Duodenal mucosa (tissue), 2 donors: ENCODE data around the gene TP53.

Experiments used
- H3K27ac ChIP-seq: one replicate; pipeline ENCODE4 v1.7.0; 2013; ENCODE audit warnings: low read depth, low read length
- H3K27me3 ChIP-seq, 2 donors: one replicate each; pipeline ENCODE4 v1.7.0; 2013; ENCODE audit warnings: low read length in 2 of 2, control low read depth in 1 of 2; ENCODE audit not compliant: insufficient read depth in 2 of 2, control insufficient read depth in 1 of 2
- H3K36me3 ChIP-seq, 2 donors: one replicate each; pipeline ENCODE4 v1.7.0; 2013; ENCODE audit warnings: low read length in 2 of 2, control low read depth in 1 of 2; ENCODE audit not compliant: insufficient read depth in 2 of 2, control insufficient read depth in 1 of 2
- H3K4me1 ChIP-seq, 2 donors: one replicate each; pipeline ENCODE4 v1.7.0; 2013; ENCODE audit warnings: low read length in 2 of 2, control low read depth in 1 of 2; ENCODE audit not compliant: insufficient read depth in 2 of 2, control insufficient read depth in 1 of 2
- H3K4me3 ChIP-seq, 2 donors: one replicate each; pipeline ENCODE4 v1.7.0; 2013; ENCODE audit warnings: low read length in 2 of 2, low read depth in 1 of 2
- H3K9ac ChIP-seq, 2 donors: one replicate each; pipeline ENCODE4 v1.7.0; 2013; ENCODE audit warnings: low read length in 2 of 2, low read depth in 1 of 2
- H3K9me3 ChIP-seq, 2 donors: one replicate each; pipeline ENCODE4 v1.7.0; 2013; ENCODE audit warnings: low read length in 2 of 2, control low read depth in 1 of 2; ENCODE audit not compliant: control insufficient read depth in 1 of 2

TP53 gene

DNA sequence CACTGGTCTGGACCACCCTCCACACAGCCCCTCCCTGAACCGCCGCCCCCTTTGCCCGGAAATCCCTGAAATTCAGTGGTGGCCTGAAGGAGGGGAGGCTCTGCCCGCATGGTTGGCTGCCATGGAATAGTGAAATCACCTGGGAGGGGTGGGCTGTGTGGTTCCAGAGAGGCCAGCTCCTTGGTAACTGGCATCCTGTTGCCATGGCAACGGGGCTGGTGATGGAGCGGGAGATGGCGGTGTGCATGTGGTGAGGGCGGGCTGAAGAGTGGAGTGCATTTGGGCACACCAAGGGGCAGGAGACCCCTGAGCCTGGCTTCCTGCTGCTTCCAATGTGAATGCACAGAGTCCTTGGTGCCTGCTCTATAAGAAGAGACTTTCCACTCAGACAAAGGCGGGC is 20.2 kb upstream of the TP53 start:
- Histone ChIP-seq H3K9me3 (no peaks in the 10 kb centered on the region), H3K4me3 (no peak overlapping the region), H3K4me1 (peaks cover 6% of the 10 kb centered on the region in 2 donors), H3K27ac (no peak overlapping the region), H3K27me3 (peaks cover 39 to 56% of the 10 kb centered on the region in 2 donors), H3K36me3 (peaks cover 0 to 1% of the 10 kb centered on the region in 2 donors), H3K9ac (no peak overlapping the region)

DNA sequence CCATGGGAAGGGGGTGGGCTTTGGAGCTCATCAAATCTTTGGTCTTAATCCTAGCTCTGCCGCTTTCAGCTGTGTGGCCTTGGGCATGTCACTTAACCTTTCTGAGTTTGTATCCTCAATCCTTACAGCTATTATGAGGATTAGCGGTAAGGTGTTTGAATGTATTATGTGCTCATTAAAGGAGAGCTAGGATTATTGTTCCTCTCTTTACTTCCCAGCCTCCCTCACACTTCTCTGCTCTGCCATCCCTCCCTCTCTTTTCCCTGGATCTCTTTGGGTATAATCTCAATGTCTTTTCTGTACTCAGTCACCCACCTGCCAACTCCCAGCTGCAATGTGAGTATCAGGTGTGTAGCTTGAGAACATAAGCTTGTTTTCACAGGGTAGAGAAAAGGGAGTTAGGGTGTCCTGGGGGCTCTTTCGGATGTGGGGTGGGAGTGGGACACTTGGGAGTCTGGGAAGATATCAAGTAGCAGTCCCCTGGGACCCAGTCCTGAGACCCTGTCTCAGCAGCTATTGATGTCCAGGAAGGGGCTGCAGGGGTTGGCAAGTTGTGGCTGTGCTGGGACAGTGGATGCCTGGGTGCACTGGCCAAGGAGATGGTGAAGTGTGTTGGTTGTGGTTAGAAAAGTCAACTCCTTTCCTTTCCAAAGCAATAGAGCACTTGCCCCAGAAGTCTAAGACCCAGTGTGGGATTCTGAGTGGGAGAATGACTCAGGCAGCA is 19.5 kb upstream of the TP53 start:
- Histone ChIP-seq H3K4me1 (peaks cover 6% of the 10 kb centered on the region in 2 donors), H3K9ac (no peak overlapping the region), H3K27me3 (peaks cover 33 to 50% of the 10 kb centered on the region in 2 donors), H3K4me3 (no peak overlapping the region), H3K36me3 (peaks cover 2 to 8% of the 10 kb centered on the region in 2 donors), H3K27ac (no peak overlapping the region), H3K9me3 (no peaks in the 10 kb centered on the region)

DNA sequence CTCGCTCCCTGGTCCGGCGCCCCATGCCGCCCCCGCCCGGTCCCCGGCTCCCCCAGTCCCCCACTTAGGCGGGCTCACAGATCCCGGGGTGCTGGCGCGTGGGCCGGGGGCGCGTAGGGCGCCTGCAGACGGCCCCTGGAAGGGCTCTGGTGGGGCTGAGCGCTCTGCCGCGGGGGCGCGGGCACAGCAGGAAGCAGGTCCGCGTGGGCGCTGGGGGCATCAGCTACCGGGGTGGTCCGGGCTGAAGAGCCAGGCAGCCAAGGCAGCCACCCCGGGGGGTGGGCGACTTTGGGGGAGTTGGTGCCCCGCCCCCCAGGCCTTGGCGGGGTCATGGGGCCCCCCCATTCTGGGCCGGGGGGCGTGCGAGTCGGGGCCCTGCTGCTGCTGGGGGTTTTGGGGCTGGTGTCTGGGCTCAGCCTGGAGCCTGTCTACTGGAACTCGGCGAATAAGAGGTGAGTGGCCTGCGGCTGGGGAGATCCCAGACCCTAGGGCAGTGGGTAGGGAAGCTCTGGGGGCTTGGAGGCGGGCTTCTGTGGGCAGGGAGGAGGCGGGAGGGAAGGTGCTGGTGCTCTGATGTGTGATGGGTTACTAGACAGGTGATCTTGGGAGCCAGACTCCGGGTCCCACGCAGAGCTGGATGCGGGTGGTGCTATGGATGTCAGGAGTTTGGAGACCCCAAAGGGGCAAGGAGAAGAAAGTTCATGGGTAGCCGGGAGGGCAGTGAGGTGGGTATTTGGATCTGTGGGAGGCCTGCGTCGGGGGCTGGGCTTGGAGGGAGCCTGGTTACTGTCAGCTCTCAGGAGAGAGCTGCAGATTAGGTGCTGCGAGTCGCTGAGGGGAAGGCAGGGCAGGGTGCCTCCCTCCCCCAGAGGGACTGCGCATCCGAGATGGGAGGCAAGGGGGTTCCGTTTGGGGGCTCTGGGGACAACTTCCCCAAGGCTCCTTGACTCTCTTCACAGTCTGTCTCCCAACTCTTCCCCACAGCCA is 18.3 kb upstream of the TP53 start:
- Histone ChIP-seq H3K9me3 (no peaks in the 10 kb centered on the region), H3K4me3 (no peak overlapping the region), H3K9ac (no peak overlapping the region), H3K4me1 (peaks cover 6% of the 10 kb centered on the region in 2 donors), H3K36me3 (peaks cover 3 to 15% of the 10 kb centered on the region in 2 donors), H3K27me3 (peaks cover 30 to 43% of the 10 kb centered on the region in 2 donors), H3K27ac (no peak overlapping the region)

DNA sequence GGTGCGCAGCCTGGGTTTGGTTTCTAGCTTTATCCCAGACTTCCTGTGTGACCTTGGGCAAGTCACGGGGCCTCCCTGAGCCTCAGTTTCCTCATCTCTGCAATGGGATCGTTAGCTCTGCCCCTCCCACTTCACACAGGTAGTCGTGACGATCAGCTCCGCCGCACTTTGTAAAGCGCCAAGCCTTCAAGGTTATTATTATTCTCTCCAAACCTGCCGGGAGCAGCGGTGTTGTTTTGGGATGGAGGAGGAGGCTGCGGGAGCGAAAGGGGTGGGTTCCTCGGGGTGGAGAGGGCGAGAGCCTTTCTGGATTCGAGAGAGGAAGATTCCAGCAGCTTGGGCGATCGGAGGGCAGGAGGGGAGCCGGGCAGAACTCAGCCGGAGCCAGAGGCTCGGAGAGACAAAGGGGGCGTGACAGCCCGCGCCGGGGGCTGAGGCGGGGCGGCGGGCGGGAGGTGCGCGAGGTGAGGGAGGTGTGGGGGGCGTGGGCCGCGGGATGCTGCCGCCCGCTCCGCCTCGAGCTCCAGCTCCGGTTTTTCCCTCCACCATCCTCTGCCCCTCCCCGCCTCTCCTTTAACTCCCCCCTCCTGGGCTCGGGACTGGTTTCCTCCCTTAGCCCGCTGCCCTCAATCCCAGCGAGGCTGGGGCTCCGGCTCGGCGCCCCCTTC is 17.4 kb upstream of the TP53 start, which contains the start of gene EFNB3:
TSS of gene EFNB3 (plus strand) at position 602 of the 668 bp plus-strand sequence. CDS start 397 bp downstream, outside the sequence.
- peak within 1 kb of the TSS; percentile 22 to 36 for H3K4me3 ChIP-seq
- H3K4me1 ChIP-seq = peaks cover 6% of the 10 kb centered on the region in 2 donors
- H3K9ac ChIP-seq = no peak within 1 kb of the TSS
- no peaks in the 10 kb centered on the region for H3K9me3 ChIP-seq
- H3K27me3 ChIP-seq = peaks cover 30 to 39% of the 10 kb centered on the region in 2 donors
- H3K36me3 ChIP-seq = peaks cover 3 to 15% of the 10 kb centered on the region in 2 donors
- H3K27ac ChIP-seq = no peak within 1 kb of the TSS

DNA sequence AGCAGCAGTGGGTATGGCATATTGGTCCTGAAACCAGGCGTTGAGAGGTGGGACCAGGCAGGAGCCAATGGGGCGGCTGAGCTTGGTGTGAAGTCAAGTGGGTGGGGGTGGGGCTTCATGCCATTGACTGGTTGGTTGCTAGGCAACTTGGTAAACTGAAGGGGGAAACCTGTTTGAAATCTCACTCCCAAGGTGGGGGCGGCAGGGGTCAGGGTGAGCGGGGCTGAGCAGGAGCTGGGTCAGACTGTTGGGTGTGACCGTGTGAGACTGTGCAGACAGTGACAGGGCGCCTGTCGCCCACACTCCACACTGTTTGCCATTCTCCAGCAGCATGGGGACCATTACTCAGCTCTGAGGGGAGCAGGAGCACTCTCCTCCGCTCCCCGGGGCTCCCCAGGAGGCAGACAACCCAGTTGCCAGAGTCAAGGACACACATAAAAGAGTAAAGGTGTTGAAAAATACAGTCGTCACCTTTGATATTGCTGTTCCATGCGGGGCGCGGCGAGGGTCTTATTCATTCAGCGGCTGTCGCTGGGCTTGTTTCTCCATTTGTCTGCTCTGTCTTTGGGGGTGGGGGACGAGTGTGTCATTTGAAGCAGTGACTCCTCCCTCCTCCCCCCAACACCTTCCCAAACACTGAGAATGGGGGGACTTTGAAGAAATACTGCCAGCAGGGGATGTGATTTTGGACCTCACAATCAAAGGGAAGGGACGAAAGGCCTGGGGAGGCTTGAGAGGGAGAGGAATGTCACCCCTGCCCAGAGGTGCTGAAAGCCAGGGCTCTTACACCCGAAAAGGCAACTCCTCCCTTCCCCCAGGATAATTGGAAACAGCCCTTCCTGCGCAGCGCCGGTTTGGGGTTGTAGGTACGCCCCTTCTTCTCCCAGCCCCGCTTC is 16.5 kb upstream of the TP53 start:
- H3K27me3 ChIP-seq = peaks cover 30 to 39% of the 10 kb centered on the region in 2 donors
- peaks cover 3 to 15% of the 10 kb centered on the region in 2 donors for H3K36me3 ChIP-seq
- H3K9ac ChIP-seq = no peak overlapping the region
- no peak overlapping the region for H3K4me3 ChIP-seq
- H3K9me3 ChIP-seq = no peaks in the 10 kb centered on the region
- H3K4me1 ChIP-seq = peaks cover 6% of the 10 kb centered on the region in 2 donors
- no peak overlapping the region for H3K27ac ChIP-seq

DNA sequence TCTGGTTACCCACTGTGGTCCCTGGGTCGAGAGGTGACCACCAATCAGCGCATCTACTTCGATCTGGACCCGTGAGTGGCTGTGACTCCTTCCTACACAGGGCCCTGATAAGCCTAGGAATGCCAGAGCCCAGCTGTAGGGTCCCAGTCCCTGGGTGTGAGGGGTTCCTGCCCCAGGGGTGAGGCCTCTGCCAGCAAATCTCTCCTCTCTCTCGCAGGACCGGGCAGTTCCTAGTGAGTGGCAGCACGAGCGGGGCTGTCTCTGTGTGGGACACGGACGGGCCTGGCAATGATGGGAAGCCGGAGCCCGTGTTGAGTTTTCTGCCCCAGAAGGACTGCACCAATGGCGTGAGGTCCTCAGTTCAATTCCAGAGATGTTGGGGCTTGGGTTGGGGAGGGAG is 15.5 kb upstream of the TP53 start:
- no peaks in the 10 kb centered on the region for H3K9me3 ChIP-seq
- H3K9ac ChIP-seq = no peak overlapping the region
- peaks cover 30 to 39% of the 10 kb centered on the region in 2 donors for H3K27me3 ChIP-seq
- H3K4me1 ChIP-seq = peaks cover 6% of the 10 kb centered on the region in 2 donors
- H3K27ac ChIP-seq = no peak overlapping the region
- no peak overlapping the region for H3K4me3 ChIP-seq
- peaks cover 3 to 15% of the 10 kb centered on the region in 2 donors for H3K36me3 ChIP-seq

DNA sequence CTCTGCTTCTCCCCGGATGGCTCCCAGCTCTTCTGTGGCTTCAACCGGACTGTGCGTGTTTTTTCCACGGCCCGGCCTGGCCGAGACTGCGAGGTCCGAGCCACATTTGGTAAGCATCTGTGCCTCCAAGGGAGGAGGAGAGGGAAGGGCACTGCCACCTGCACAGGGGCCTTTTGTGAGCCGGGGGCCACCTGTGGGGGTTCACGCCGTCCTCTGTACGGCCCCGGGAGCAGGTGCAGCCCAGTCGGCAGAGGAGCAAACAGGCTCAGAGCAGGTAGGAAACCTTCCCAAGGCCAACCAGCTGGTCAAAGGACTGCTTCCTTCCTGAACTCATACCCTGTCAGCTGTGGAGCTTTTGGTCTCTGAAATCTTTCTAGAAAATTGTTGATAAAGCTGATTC is 14.4 kb upstream of the TP53 start:
- H3K27me3 ChIP-seq = peaks cover 22 to 29% of the 10 kb centered on the region in 2 donors

DNA sequence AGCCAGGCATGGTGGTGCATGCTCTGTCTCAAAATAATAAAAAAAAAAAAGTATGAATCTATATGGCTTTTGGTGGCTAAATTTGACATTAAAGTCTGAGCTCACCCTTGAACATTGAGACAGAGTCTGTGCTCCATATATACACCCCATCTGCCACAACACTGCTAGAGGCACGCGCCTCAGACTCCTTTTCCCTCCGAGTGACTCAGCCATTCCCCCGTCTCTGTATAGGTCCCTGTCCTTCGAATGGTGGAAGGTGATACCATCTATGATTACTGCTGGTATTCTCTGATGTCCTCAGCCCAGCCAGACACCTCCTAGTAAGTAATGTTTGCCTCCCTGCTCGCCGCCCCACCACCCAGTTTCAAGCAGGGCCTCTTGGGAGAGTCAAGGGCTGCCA is 13.2 kb upstream of the TP53 start:
- H3K4me3 ChIP-seq = no peak overlapping the region
- H3K9ac ChIP-seq = no peak overlapping the region
- H3K27ac ChIP-seq = no peak overlapping the region
- H3K27me3 ChIP-seq = peaks cover 10 to 19% of the 10 kb centered on the region in 2 donors
- H3K4me1 ChIP-seq = peaks cover 6% of the 10 kb centered on the region in 2 donors
- peaks cover 3 to 19% of the 10 kb centered on the region in 2 donors for H3K36me3 ChIP-seq
- H3K9me3 ChIP-seq = no peaks in the 10 kb centered on the region

More for the DNA sequence above, 14.4 kb upstream of the TP53 start:
- H3K9ac ChIP-seq = no peak overlapping the region
- peaks cover 3 to 15% of the 10 kb centered on the region in 2 donors for H3K36me3 ChIP-seq
- H3K4me3 ChIP-seq = no peak overlapping the region
- H3K4me1 ChIP-seq = peaks cover 6% of the 10 kb centered on the region in 2 donors
- no peak overlapping the region for H3K27ac ChIP-seq
- H3K9me3 ChIP-seq = no peaks in the 10 kb centered on the region
